ENCODE data around the gene SLC2A2. TPM values are rescaled to one million over a fixed set of nuclear protein-coding genes. Genes with fewer than 3 reads are reported as not detected.

The SLC2A2 gene
- total and polyA plus RNA-seq, 2 donors from 2014 or later: 12.6 to 31.0 TPM

GRCh38 chr3:171007316-171007715 is 19.2 kb downstream of the SLC2A2 start:
- no peak for TF ChIP-seq CTCF (IDR thresholded peaks at IDR 0.05; ENCODE audit: borderline replicate concordance, extremely low read depth, insufficient read depth)
- intact Hi-C loops (cut with DNase I): no loop called here
- DNase-seq: no peak
- Histone ChIP-seq H3K4me3 (ENCODE audit: low read length in 3 of 3) (no peak overlapping the region), H3K27me3 (ENCODE audit: control insufficient read depth, insufficient read depth, low read length) (no peaks in the 10 kb centered on the region), H3K27ac (ENCODE audit: low read depth in 2 of 2, low read length in 2 of 2) (no peak overlapping the region), H3K9ac (ENCODE audit: low read length in 3 of 3) (no peak overlapping the region), H3K4me1 (ENCODE audit: control insufficient read depth in 2 of 3, insufficient read depth in 2 of 3, low read depth in 1 of 3, low read length in 3 of 3) (no peaks in the 10 kb centered on the region), H3K36me3 (ENCODE audit: control insufficient read depth in 2 of 3, insufficient read depth in 3 of 3, low read length in 3 of 3) (peaks cover 0 to 2% (median 0%) of the 10 kb centered on the region in 3 donors), H3K9me3 (ENCODE audit: control insufficient read depth in 2 of 3, insufficient read depth in 1 of 3, low read length in 3 of 3) (no peaks in the 10 kb centered on the region)
- FAIRE-seq: no peak

DNA sequence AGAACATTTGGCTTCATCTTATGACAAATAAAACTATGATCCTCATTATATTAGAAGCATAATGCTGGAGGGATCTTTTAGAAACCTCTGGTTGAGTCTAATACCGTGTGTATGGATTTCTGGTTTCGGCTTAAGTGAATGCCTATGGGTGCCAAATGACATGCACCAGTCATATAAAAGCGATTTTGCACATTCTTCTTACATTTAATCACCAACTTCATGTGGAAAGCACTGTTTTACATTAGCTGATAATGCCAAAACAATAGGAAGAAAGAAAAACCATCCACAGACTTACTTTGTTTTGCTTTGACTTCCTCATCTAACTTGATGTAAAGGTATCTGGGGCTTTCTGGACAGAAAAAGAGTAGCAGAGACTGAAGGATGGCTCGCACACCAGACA is 20.9 kb downstream of the SLC2A2 start:
- intact Hi-C loops (cut with DNase I): no loop called here
- H3K36me3 ChIP-seq (ENCODE audit: control insufficient read depth in 2 of 3, insufficient read depth in 3 of 3, low read length in 3 of 3): peaks cover 0 to 2% (median 0%) of the 10 kb centered on the region in 3 donors
- no peak for FAIRE-seq
- no peak overlapping the region for H3K4me3 ChIP-seq (ENCODE audit: low read length in 3 of 3)
- no peak for DNase-seq
- H3K9me3 ChIP-seq (ENCODE audit: control insufficient read depth in 2 of 3, insufficient read depth in 1 of 3, low read length in 3 of 3): no peaks in the 10 kb centered on the region
- no peaks in the 10 kb centered on the region for H3K27me3 ChIP-seq (ENCODE audit: control insufficient read depth, insufficient read depth, low read length)
- no peak overlapping the region for H3K9ac ChIP-seq (ENCODE audit: low read length in 3 of 3)
- H3K27ac ChIP-seq (ENCODE audit: low read depth in 2 of 2, low read length in 2 of 2): no peak overlapping the region
- H3K4me1 ChIP-seq (ENCODE audit: control insufficient read depth in 2 of 3, insufficient read depth in 2 of 3, low read depth in 1 of 3, low read length in 3 of 3): no peaks in the 10 kb centered on the region
- TF ChIP-seq CTCF (IDR thresholded peaks at IDR 0.05; ENCODE audit: borderline replicate concordance, extremely low read depth, insufficient read depth): no peak

- intact Hi-C loops (cut with DNase I): no loop called here
- Histone ChIP-seq H3K9ac (ENCODE audit: low read length in 3 of 3) (no peak overlapping the region), H3K27ac (ENCODE audit: low read depth in 2 of 2, low read length in 2 of 2) (peak overlapping the region in 1 of 2 donors; percentile 55), H3K36me3 (ENCODE audit: control insufficient read depth in 2 of 3, insufficient read depth in 3 of 3, low read length in 3 of 3) (peaks cover 0 to 2% (median 0%) of the 10 kb centered on the region in 3 donors), H3K4me1 (ENCODE audit: control insufficient read depth in 2 of 3, insufficient read depth in 2 of 3, low read depth in 1 of 3, low read length in 3 of 3) (peaks cover 0 to 23% (median 5%) of the 10 kb centered on the region in 3 donors), H3K4me3 (ENCODE audit: low read length in 3 of 3) (no peak overlapping the region), H3K27me3 (ENCODE audit: control insufficient read depth, insufficient read depth, low read length) (no peaks in the 10 kb centered on the region), H3K9me3 (ENCODE audit: control insufficient read depth in 2 of 3, insufficient read depth in 1 of 3, low read length in 3 of 3) (no peaks in the 10 kb centered on the region)
- DNase-seq: no peak
- no peak for FAIRE-seq
- no peak for TF ChIP-seq CTCF (IDR thresholded peaks at IDR 0.05; ENCODE audit: borderline replicate concordance, extremely low read depth, insufficient read depth)
Measured at GRCh38 chr3:171001957-171002694, 24.4 kb downstream of the SLC2A2 start.
